ENCODE data around the gene NEK10. TPM values are rescaled to one million over a fixed set of nuclear protein-coding genes. Genes with fewer than 3 reads are reported as not detected.

NEK10 gene
- total and polyA plus RNA-seq, 9 of the 15 experiments (the other 6 are each of a cell fraction or from before 2014, with no cell fraction given), result 0.07 TPM; not detected in 8

GRCh38 chr3:27345493-27345892, 23.7 kb downstream of the NEK10 start:
- Histone ChIP-seq H3K9me3 (replicated peaks; ENCODE audit: control insufficient read depth, insufficient read depth, low read depth, low read length) (no peaks in the 10 kb centered on the region), H3K4me3 (no peak overlapping the region), H3K27ac (ENCODE audit: extremely low read depth, low read depth, low read length) (no peak overlapping the region), H3K27me3 (ENCODE audit: control insufficient read depth in 2 of 2, insufficient read depth in 2 of 2, low read length in 2 of 2) (no peaks in the 10 kb centered on the region), H2AFZ (ENCODE audit: low read depth, low read length) (no peak overlapping the region), H3K4me1 (replicated peaks in 1 of 2; ENCODE audit: control insufficient read depth in 2 of 2, insufficient read depth in 2 of 2, low read length in 2 of 2) (no peaks in the 10 kb centered on the region), H3K79me2 (ENCODE audit: control insufficient read depth, insufficient read depth, low read length) (no peaks in the 10 kb centered on the region), H3K36me3 (ENCODE audit: control insufficient read depth, insufficient read depth, low read length) (no peaks in the 10 kb centered on the region), H4K20me1 (replicated peaks; ENCODE audit: control insufficient read depth, insufficient read depth, low read length) (no peaks in the 10 kb centered on the region), H3K4me2 (ENCODE audit: insufficient read depth, low read length) (no peak overlapping the region), H3K9me1 (ENCODE audit: control insufficient read depth, insufficient read depth, low read length) (no peaks in the 10 kb centered on the region), H3K9ac (ENCODE audit: insufficient read depth in 1 of 2, low read depth in 2 of 2, low read length in 2 of 2) (no peak overlapping the region)
- ATAC-seq (no peak), FAIRE-seq (no peak), DNase-seq (ENCODE audit: extremely low read depth in 1 of 4, low spot score in 3 of 4) (no peak)
- POLR2A ChIA-PET, result no interaction called here
- intact Hi-C loops (cut with micrococcal nuclease) (no loop called here), in situ Hi-C loops (cut with MboI) (no loop called here)
- TF ChIP-seq MYBL2 (IDR thresholded peaks at IDR 0.05; ENCODE audit: low read depth) (no peak), MYBL2 (CRISPR knock-in tag; IDR thresholded peaks at IDR 0.05; ENCODE audit: borderline replicate concordance) (no peak), ZFP1 (CRISPR knock-in tag; IDR thresholded peaks at IDR 0.05) (no peak)
- CTCF ChIA-PET (ENCODE audit: low intra/inter-chr PET ratio), result no interaction called here
- no TSS peak for BruUV-seq (replicated peaks)
- WGBS (ENCODE audit: insufficient coverage, low coverage, missing lambda C conversion rate), result 1% methylated on average over 5 of the region's 5 CpGs

GRCh38 chr3:27345045-27345444, 24.1 kb downstream of the NEK10 start:
- intact Hi-C loops (cut with micrococcal nuclease) (no loop called here), in situ Hi-C loops (cut with MboI) (no loop called here)
- ATAC-seq (no peak), FAIRE-seq (no peak), DNase-seq (ENCODE audit: extremely low read depth in 1 of 4, low spot score in 3 of 4) (no peak)
- H4K20me1 ChIP-seq (replicated peaks; ENCODE audit: control insufficient read depth, insufficient read depth, low read length), result no peaks in the 10 kb centered on the region
- H3K4me2 ChIP-seq (ENCODE audit: insufficient read depth, low read length), result no peak overlapping the region
- H3K79me2 ChIP-seq (ENCODE audit: control insufficient read depth, insufficient read depth, low read length), result no peaks in the 10 kb centered on the region
- no peak overlapping the region for H3K27ac ChIP-seq (ENCODE audit: extremely low read depth, low read depth, low read length)
- no peaks in the 10 kb centered on the region for H3K9me1 ChIP-seq (ENCODE audit: control insufficient read depth, insufficient read depth, low read length)
- no peaks in the 10 kb centered on the region for H3K9me3 ChIP-seq (replicated peaks; ENCODE audit: control insufficient read depth, insufficient read depth, low read depth, low read length)
- WGBS (ENCODE audit: insufficient coverage, low coverage, missing lambda C conversion rate), result 0% methylated on average over 2 of the region's 2 CpGs
- no peaks in the 10 kb centered on the region for H3K4me1 ChIP-seq (replicated peaks in 1 of 2; ENCODE audit: control insufficient read depth in 2 of 2, insufficient read depth in 2 of 2, low read length in 2 of 2)
- H3K27me3 ChIP-seq (ENCODE audit: control insufficient read depth in 2 of 2, insufficient read depth in 2 of 2, low read length in 2 of 2), result no peaks in the 10 kb centered on the region
- CTCF ChIA-PET (ENCODE audit: low intra/inter-chr PET ratio), result no interaction called here
- H3K9ac ChIP-seq (ENCODE audit: insufficient read depth in 1 of 2, low read depth in 2 of 2, low read length in 2 of 2), result no peak overlapping the region
- no peak overlapping the region for H3K4me3 ChIP-seq
- no peak overlapping the region for H2AFZ ChIP-seq (ENCODE audit: low read depth, low read length)
- POLR2A ChIA-PET, result no interaction called here
- BruUV-seq (replicated peaks), result no TSS peak
- no peaks in the 10 kb centered on the region for H3K36me3 ChIP-seq (ENCODE audit: control insufficient read depth, insufficient read depth, low read length)
- no peak for TF ChIP-seq ZBTB26 (CRISPR knock-in tag; IDR thresholded peaks at IDR 0.05)
- TF ChIP-seq PRDM10 (IDR thresholded peaks at IDR 0.05; ENCODE audit: partially characterized antibody), result no peak
- no peak for TF ChIP-seq ZNF134 (CRISPR knock-in tag; conservative IDR thresholded peaks at IDR 0.05)
- no peak for TF ChIP-seq CREM (IDR thresholded peaks at IDR 0.05; ENCODE audit: low read depth)
- TF ChIP-seq RFX7 (CRISPR knock-in tag; IDR thresholded peaks at IDR 0.05), result no peak
- TF ChIP-seq STAT5A (IDR thresholded peaks at IDR 0.05; ENCODE audit: borderline replicate concordance, low read length), result no peak
- no peak for TF ChIP-seq SMARCC2 (IDR thresholded peaks at IDR 0.05; ENCODE audit: low read depth)
- no peak for TF ChIP-seq NFXL1 (CRISPR knock-in tag; IDR thresholded peaks at IDR 0.05)
- TF ChIP-seq CREB1 (IDR thresholded peaks at IDR 0.05), result no peak
- TF ChIP-seq CREB1 (CRISPR knock-in tag; IDR thresholded peaks at IDR 0.05), result no peak
- TF ChIP-seq CTBP1 (IDR thresholded peaks at IDR 0.05; ENCODE audit: borderline replicate concordance), result no peak
